ENCODE results near the gene KIAA2012.

Gene KIAA2012

DNA sequence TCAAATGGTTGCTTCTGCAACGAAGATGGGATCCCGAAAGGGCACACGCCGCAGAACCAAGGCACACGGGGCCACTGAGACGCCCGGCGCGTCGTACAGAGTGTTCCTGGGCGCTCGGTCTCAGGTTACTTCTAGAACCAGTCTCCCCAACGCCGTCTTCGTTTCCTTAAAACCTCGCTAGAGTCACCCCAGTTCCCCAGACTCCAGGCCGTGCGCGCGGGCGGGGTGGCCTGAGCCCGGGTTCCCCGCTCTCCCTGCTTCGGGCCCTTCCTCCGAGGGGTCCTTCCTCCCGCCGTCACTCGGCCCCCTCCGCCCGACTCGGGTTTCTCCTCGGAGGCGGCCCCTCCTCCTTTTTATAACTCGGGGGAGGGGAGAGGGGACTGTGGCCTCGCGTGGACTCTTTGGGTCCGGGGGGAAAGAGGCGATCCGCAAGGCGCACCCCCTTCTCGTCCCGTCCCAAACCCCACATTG lies 40.2 kb upstream of the KIAA2012 start:
- DNase-seq (ENCODE audit: extremely low read depth, low read depth) = no peak
- TF ChIP-seq, protein P1, sequence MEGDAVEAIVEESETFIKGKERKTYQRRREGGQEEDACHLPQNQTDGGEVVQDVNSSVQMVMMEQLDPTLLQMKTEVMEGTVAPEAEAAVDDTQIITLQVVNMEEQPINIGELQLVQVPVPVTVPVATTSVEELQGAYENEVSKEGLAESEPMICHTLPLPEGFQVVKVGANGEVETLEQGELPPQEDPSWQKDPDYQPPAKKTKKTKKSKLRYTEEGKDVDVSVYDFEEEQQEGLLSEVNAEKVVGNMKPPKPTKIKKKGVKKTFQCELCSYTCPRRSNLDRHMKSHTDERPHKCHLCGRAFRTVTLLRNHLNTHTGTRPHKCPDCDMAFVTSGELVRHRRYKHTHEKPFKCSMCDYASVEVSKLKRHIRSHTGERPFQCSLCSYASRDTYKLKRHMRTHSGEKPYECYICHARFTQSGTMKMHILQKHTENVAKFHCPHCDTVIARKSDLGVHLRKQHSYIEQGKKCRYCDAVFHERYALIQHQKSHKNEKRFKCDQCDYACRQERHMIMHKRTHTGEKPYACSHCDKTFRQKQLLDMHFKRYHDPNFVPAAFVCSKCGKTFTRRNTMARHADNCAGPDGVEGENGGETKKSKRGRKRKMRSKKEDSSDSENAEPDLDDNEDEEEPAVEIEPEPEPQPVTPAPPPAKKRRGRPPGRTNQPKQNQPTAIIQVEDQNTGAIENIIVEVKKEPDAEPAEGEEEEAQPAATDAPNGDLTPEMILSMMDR (IDR thresholded peaks at IDR 0.05; ENCODE audit: low read depth, low read length) = no peak

DNA sequence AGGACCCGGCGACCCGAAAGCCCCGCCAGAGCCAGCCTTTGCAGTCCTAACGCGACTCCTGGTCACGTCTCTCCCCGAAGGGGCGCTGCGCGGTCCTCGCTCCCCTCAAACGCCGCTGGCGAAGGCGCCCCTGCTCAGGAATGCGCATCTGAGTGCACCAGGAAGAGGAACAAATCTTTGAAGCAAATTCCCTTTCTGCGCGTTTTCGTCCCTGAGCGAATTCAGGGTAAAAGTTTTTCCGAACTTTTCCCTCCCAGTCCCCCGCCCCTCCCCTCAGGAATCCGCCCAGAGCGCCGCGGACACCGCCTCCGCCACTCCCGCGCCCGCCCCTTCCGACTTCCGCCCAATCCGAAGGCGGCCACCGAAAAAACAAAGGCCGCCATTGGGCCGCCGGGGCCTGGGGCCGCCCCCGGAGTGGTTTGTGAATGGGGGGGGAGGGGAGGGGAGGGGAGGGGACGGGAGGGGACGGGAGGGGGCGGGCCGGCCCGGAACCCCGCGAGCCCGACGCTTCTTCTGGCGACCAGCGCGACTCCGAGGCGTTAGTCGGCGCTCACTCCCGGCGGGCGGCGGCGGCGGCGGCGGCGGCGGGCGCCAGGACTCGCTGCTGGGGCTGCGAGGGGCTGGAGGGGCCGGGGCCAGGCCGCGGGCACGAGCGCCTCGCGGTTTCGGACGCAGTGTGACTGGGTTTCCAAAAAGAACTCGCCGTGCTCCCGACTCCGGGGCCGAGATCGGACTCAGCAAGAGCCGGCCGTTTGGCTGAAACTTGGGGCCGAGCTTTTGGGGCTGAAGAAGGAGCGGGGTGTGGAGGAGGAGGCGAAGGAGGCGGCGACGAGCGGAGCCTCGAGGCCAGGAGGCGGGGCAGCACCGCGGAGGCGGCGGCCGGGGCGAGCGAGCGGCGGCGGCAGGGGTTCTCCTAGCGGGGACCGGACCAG lies 39.5 kb upstream of the KIAA2012 start, which contains the start of gene FZD7:
TSS of gene FZD7 (plus strand) at position 539 of the 932 bp plus-strand sequence. CDS start 793 bp downstream, outside the sequence.
- peak; percentile 88 for DNase-seq (ENCODE audit: extremely low read depth, low read depth)
- TF ChIP-seq, protein P1 (IDR thresholded peaks at IDR 0.05; ENCODE audit: low read depth, low read length) = peak; percentile 7

- no peak for DNase-seq (ENCODE audit: extremely low read depth, low read depth)
Observed at GRCh38 chr2:202034249-202035088, 38.6 kb upstream of the KIAA2012 start.

DNA sequence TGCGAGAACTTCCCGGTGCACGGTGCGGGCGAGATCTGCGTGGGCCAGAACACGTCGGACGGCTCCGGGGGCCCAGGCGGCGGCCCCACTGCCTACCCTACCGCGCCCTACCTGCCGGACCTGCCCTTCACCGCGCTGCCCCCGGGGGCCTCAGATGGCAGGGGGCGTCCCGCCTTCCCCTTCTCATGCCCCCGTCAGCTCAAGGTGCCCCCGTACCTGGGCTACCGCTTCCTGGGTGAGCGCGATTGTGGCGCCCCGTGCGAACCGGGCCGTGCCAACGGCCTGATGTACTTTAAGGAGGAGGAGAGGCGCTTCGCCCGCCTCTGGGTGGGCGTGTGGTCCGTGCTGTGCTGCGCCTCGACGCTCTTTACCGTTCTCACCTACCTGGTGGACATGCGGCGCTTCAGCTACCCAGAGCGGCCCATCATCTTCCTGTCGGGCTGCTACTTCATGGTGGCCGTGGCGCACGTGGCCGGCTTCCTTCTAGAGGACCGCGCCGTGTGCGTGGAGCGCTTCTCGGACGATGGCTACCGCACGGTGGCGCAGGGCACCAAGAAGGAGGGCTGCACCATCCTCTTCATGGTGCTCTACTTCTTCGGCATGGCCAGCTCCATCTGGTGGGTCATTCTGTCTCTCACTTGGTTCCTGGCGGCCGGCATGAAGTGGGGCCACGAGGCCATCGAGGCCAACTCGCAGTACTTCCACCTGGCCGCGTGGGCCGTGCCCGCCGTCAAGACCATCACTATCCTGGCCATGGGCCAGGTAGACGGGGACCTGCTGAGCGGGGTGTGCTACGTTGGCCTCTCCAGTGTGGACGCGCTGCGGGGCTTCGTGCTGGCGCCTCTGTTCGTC lies 37.7 kb upstream of the KIAA2012 start:
- TF ChIP-seq, protein P1 (IDR thresholded peaks at IDR 0.05; ENCODE audit: low read depth, low read length) = peak; percentile 75
- DNase-seq (ENCODE audit: extremely low read depth, low read depth) = peak; percentile 77

More at GRCh38 chr2:202034249-202035088, 38.6 kb upstream of the KIAA2012 start:
- TF ChIP-seq, protein P1 (IDR thresholded peaks at IDR 0.05; ENCODE audit: low read depth, low read length) = no peak

DNA sequence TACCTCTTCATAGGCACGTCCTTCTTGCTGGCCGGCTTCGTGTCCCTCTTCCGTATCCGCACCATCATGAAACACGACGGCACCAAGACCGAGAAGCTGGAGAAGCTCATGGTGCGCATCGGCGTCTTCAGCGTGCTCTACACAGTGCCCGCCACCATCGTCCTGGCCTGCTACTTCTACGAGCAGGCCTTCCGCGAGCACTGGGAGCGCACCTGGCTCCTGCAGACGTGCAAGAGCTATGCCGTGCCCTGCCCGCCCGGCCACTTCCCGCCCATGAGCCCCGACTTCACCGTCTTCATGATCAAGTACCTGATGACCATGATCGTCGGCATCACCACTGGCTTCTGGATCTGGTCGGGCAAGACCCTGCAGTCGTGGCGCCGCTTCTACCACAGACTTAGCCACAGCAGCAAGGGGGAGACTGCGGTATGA lies 37.1 kb upstream of the KIAA2012 start:
- no peak for DNase-seq (ENCODE audit: extremely low read depth, low read depth)

GRCh38 chr2:202036601-202037037 lies 36.4 kb upstream of the KIAA2012 start:
- TF ChIP-seq, protein P1 (IDR thresholded peaks at IDR 0.05; ENCODE audit: low read depth, low read length) = no peak
- no peak for DNase-seq (ENCODE audit: extremely low read depth, low read depth)

More for the DNA sequence above, 37.1 kb upstream of the KIAA2012 start:
- TF ChIP-seq, protein P1 (IDR thresholded peaks at IDR 0.05; ENCODE audit: low read depth, low read length) = no peak
